Measurements from ENCODE around the gene CXCR4.

DNA sequence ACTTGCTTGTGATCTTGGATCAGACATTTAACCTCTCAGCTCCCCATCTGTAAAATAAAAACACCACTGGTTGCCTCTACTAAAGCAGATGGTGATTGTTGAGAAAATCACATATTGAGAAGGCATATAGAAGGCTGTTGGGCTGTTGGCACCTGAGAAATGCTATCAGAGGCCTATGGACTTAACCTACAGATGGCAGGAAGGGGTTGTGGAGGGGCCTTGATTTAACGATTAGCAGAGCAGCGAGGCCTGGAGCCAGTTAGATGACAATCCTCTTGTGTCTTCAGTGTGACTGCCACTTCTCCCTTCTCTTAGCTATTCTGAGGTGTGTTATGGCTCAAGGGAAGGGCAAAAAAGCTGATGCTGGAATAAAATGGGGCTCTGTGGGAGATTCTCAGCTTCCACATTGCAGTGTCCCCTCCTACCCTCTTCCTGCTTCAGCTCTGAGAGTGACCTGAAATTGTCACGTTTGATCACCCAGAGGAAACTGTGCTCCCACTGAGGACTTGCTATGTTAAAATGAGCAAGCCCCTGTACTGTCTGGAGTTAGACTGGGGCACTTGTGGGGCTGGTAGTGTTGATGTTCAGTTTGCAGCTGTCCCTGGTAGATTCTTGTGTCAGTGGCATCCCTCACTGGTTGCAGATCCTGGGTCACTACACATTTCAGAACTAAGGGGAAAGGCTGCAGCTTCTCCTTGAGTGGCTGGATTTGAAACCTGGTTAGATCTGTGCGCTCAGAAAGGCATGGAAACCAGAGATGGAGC is 31.5 kb downstream of the CXCR4 start:
- TF ChIP-seq SOX15 (CRISPR knock-in tag; IDR thresholded peaks at IDR 0.05) (no peak), SP1 (CRISPR knock-in tag; conservative IDR thresholded peaks at IDR 0.05) (no peak)
- TF ChIP-seq, protein P1, sequence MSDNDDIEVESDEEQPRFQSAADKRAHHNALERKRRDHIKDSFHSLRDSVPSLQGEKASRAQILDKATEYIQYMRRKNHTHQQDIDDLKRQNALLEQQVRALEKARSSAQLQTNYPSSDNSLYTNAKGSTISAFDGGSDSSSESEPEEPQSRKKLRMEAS (CRISPR knock-in tag; IDR thresholded peaks at IDR 0.05) = no peak

Data from WTC11 (cell line).